ENCODE results near the gene INMT.

DNA sequence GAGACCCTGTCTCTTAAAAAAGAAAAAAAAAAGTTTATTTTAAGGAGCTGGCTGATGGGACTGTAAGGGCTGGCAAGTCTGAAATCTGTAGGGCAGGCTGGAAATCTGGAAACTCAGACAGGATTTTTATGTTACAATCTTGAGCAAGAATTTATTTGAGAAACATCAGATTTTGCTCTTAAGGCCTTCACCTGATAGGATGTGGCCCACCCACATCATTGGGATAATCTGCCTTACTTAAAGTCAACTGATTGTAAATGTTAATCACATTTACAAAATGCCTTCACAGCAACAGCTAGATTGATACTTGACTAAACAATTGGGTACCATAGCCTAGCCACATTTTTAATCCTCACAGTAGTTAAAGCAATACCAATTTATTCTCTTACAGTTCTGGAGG, 30.8 kb downstream of the INMT start:
- no peak for TF ChIP-seq EZH2phosphoT487 (IDR thresholded peaks at IDR 0.05; ENCODE audit: insufficient read depth, low read depth)
- TF ChIP-seq EZH2 (IDR thresholded peaks at IDR 0.05; ENCODE audit: insufficient read depth, poor library complexity, severe bottlenecking): no peak

All from GM23248 (cell line).